Right hindlimb (tissue), 1 donor: ENCODE measurements around the gene OR1D5.
"Not testable (repeated sequence)": the region's sequence is repeated elsewhere in the genome, so short reads cannot be mapped to it uniquely, and the experiment has no call there.

Experiments used
- DNase-seq: peaks from one replicate; pipeline ENCODE4 v3.0.0-alpha.2; 2018

OR1D5 gene

GRCh38 chr17:3032258-3033247, 30.9 kb downstream of the OR1D5 start:
- no peak for DNase-seq

GRCh38 chr17:3030852-3031470, 32.4 kb downstream of the OR1D5 start:
- not testable (repeated sequence) for DNase-seq

GRCh38 chr17:3030096-3030495, 33.3 kb downstream of the OR1D5 start:
- no peak for DNase-seq

- no peak for DNase-seq
These were observed 34.0 kb downstream of the OR1D5 start for GRCh38 chr17:3029213-3029913.

- DNase-seq = no peak
These were observed 35.4 kb downstream of the OR1D5 start for GRCh38 chr17:3027786-3028532.

GRCh38 chr17:3026856-3027751, 36.3 kb downstream of the OR1D5 start:
- DNase-seq = no peak

GRCh38 chr17:3026125-3026855, 37.1 kb downstream of the OR1D5 start:
- no peak for DNase-seq

GRCh38 chr17:3025421-3026124, 37.8 kb downstream of the OR1D5 start:
- no peak for DNase-seq

- DNase-seq = no peak
These were observed 39.1 kb downstream of the OR1D5 start for GRCh38 chr17:3024346-3024745.

- no peak for DNase-seq
These were observed 41.2 kb downstream of the OR1D5 start for GRCh38 chr17:3022197-3022596.

- DNase-seq = no peak
These were observed 43.0 kb downstream of the OR1D5 start for GRCh38 chr17:3020381-3020780.

- DNase-seq = no peak
These were observed 43.6 kb downstream of the OR1D5 start for GRCh38 chr17:3019761-3020160.

GRCh38 chr17:3017936-3018335, 45.5 kb downstream of the OR1D5 start:
- no peak for DNase-seq

- no peak for DNase-seq
These were observed 47.5 kb downstream of the OR1D5 start for GRCh38 chr17:3015890-3016289.

- DNase-seq = peak; percentile 72
These were observed 50.4 kb downstream of the OR1D5 start for GRCh38 chr17:3012926-3013581.
